AG09309 (cell line): Measurements from ENCODE around the gene PLD1.

ENCODE experiments used
- DNase-seq: peaks from one replicate; pipeline ENCODE4 v3.0.0-alpha.2; 2010; ENCODE audit warnings: low read depth
- H3K4me3 ChIP-seq: 2 replicates; pipeline ENCODE4 v1.5.1; 2011; ENCODE audit warnings: mild to moderate bottlenecking, low read depth, low read length, moderate library complexity; ENCODE audit not compliant: control insufficient read depth
- TF ChIP-seq, protein P1 (sequence below): IDR thresholded peaks from 2 replicates; pipeline ENCODE4 v1.5.1; 2011; ENCODE audit warnings: mild to moderate bottlenecking, low read depth, low read length, inconsistent platforms; ENCODE audit not compliant: insufficient read depth, control insufficient read depth; ENCODE audit errors: missing control alignments

The PLD1 gene

GRCh38 chr3:171837698-171838097 lies 27.4 kb upstream of the PLD1 start:
- DNase-seq: no peak
- TF ChIP-seq, protein P1, sequence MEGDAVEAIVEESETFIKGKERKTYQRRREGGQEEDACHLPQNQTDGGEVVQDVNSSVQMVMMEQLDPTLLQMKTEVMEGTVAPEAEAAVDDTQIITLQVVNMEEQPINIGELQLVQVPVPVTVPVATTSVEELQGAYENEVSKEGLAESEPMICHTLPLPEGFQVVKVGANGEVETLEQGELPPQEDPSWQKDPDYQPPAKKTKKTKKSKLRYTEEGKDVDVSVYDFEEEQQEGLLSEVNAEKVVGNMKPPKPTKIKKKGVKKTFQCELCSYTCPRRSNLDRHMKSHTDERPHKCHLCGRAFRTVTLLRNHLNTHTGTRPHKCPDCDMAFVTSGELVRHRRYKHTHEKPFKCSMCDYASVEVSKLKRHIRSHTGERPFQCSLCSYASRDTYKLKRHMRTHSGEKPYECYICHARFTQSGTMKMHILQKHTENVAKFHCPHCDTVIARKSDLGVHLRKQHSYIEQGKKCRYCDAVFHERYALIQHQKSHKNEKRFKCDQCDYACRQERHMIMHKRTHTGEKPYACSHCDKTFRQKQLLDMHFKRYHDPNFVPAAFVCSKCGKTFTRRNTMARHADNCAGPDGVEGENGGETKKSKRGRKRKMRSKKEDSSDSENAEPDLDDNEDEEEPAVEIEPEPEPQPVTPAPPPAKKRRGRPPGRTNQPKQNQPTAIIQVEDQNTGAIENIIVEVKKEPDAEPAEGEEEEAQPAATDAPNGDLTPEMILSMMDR: no peak
- H3K4me3 ChIP-seq: no peak overlapping the region

DNA sequence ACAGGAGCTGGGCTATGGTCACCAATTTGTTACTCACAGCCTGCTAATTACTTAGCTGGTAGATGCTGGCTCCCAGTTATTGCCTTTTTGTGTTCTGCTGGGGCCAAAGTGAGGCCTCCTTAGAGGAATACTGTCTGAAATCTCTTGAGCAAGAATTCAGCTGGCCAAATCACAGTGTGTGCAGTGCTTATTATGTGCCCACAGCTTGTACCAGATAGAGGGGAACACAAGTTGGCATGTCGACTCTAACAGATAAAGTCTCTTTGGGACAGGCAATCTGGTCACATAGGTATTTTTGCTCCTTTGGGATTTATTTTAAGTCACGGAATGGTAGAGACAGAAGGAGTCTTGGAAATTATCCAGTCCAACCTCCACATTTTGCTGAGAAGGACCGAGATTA lies 26.6 kb upstream of the PLD1 start:
- TF ChIP-seq, protein P1: no peak
- H3K4me3 ChIP-seq: no peak overlapping the region
- DNase-seq: no peak

DNA sequence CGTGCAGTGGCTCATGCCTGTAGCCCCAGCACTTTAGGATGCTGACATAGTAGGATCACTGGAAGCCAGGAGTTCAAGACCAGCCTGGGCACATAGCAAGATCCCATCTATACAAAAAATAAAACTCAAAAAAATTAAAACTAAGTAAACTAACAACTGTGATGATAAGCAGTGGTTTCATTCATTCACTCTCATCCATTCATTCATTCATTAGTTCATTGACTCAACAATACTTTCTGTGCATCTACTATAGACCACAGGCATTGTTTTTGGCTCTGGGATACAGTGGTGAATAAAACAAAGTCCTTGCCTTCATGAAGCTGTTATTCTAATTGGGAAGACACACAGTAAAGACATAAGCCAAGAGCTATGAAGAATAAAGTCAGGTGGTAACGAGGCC lies 25.3 kb upstream of the PLD1 start:
- H3K4me3 ChIP-seq: no peak overlapping the region
- TF ChIP-seq, protein P1: no peak
- DNase-seq: no peak

DNA sequence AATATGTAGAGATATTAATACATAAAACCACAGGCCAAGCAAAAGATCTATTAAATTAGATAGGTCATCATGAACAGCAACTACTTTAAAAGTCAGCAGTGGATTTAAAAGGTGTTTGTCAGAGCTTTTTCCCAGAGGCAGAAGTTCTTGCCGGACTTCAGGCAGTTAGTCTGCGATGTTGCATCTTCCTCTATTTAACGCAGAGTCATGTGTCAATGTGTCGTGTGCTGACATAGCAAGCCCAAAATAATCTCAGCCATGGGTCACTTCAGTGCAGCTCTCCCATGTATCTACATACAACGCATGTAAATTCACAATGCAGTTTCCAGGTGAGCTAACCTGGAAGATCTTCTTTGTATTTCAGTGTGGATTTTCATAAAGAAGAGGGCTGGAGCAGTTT lies 24.8 kb upstream of the PLD1 start:
- no peak for DNase-seq
- TF ChIP-seq, protein P1: no peak
- no peak overlapping the region for H3K4me3 ChIP-seq

GRCh38 chr3:171834461-171834801 lies 24.1 kb upstream of the PLD1 start:
- DNase-seq: no peak
- no peak overlapping the region for H3K4me3 ChIP-seq
- TF ChIP-seq, protein P1: no peak

- no peak for DNase-seq
- H3K4me3 ChIP-seq: no peak overlapping the region
- TF ChIP-seq, protein P1: peak; percentile 42
Measured at GRCh38 chr3:171833789-171834460, 23.6 kb upstream of the PLD1 start.

GRCh38 chr3:171832989-171833388 lies 22.7 kb upstream of the PLD1 start:
- H3K4me3 ChIP-seq: no peak overlapping the region
- TF ChIP-seq, protein P1: no peak
- DNase-seq: no peak
